HG02840 (cell line): ENCODE results near the gene TMEM121.

Experiments used
- ATAC-seq: cut with Tn5 transposase; IDR thresholded peaks from one replicate; pipeline ENCODE4 v1.9.1; 2021; ENCODE audit warnings: mild to moderate bottlenecking, moderate library complexity, moderate number of reproducible peaks; ENCODE audit not compliant: unreplicated experiment, low FRiP score

TMEM121 gene

DNA sequence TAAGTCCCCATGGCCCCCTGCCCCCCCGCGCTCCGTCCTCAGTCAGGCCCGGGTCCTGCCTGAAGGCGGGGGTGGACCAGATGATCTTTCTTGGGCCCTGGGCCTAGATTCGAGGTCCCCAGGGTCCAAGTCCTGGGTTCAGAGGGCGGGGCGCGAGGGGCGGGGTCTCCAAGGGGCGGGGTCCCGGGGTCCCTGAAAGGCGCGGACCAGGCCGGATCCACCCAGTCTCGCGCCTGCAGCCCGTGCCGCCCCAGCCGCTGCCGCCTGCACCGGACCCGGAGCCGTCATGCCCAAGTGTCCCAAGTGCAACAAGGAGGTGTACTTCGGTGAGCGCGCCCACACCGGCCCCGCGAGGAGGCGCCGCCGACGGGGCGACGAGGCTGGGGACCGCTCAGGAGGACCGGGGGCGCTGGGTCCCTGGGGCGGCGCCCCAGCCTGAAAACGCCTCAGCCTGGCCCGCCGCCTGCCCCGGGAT, 39.4 kb upstream of the TMEM121 start:
- ATAC-seq: no peak

DNA sequence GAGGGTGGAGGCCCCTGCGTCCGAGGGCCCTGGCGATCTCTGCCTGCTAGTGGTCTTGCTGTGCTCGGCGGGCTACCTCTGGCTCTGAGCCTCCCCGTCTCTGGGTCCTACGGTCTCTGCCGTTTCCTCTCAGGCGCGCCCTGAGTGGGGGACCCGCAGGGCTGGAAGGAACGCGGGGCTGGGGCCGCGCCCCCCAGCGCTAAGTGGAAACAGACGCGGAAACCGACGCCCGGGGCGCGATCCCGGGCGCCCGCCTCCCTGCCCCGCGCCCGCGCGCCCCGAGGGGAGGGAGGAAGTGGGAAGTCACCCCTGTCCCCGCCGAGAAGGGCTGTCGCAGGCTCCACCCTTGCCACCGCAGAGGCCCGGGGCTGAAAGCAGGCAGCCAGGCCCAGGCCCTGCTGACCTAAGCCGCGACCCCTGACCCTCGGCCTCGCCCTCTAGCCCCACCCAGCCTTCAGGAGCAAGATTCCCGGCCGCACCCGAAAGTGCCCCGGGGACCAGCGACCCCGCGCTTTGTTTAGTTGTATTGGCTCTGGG, 38.9 kb upstream of the TMEM121 start:
- ATAC-seq: no peak

DNA sequence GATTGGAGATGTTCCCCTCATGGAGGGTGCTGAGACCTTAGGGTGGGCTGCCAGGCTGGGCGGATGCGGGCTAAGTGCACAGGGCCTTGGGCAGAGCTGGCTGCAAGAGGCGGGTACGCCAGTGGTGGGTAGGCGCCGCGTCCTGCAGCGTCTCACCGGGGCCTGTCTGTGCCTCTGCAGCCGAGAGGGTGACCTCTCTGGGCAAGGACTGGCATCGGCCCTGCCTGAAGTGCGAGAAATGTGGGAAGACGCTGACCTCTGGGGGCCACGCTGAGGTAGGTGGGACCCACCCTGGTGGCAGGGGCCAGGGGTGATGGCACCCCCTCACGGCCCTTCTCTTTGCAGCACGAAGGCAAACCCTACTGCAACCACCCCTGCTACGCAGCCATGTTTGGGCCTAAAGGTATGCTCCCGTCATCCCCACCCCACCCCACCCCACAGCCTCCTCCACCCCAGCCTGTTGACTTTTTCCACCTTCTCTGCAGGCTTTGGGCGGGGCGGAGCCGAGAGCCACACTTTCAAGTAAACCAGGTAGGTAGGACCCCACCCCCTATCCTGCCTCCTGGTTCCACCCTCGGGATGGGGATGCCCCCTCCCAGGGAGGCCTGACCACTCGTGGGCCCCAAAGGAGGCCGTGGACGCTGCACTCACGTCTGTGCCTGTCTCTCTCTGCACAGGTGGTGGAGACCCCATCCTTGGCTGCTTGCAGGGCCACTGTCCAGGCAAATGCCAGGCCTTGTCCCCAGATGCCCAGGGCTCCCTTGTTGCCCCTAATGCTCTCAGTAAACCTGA, 38.2 kb upstream of the TMEM121 start:
- ATAC-seq: no peak

DNA sequence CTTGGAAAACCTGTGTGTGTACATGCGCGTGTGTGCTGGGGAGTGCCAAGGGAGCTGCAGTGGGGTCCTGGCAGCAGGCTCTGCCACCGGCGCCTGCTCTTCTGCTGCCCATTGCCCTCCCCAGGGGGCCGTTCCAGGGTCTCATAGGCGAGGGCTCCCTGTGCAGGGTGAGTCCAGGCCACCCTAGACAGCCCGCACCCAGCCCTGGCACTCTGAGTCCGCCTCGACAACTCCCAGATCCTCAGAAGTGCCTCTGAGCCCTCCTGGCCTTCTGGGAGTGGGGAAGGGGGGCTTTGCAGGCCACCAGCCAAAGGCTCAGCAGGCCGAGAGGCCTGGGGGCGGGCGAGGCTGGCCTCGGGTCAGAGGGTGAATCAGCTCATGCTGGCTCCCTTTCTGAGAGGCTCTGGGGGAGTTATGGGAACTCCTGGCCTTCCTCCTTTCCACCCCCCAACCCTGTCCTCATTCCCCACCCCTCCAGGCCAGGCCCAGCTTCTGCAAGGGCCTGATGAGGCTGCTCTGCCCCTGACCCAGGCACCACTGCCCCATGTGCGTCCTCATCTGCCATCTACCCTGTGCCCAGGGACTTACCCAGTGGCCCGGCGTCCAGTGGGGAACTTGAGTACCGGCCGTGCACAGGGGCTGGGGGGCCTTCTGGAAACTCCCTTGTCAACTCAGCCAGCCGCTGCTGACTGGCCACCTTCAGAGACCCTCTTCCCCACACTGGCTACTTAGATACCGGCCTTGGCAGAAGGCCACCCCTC, 37.4 kb upstream of the TMEM121 start:
- no peak for ATAC-seq

DNA sequence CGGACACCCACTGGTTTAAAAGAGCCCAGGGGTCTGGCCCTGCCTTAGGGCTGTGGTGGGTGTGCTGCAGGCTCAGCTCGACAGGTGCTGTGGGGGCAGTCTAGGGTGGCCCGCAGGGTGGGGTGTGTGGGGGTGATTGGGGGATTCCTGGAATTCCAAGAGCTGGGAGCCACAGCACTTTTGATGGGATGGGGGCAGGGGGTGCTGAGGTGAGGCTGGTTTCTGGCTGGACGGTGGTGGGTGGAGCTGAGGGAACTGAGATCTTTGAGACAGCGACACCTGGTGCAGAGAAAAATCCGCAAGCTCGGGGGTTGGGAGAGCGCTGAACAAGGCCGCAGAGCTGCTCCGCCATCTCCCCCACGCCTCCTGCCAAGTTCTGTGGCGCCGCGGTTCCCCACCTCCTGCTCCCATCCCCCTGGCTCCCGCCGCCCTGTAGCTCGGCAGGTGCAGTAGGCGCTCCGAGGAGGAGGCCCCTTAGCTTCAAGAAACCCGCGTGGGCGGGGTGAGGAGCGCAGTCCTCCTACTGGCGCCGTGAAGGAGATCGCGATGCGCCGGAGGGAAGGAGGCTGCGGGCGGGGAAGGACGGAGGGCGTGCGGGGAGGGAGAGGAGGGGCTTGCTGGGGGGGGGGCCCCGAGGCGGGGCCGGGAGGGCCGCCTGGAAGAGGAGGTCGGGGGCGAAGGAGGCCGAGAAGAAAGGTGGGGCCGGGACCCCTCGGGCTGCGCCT, 36.7 kb upstream of the TMEM121 start:
- ATAC-seq: peak; percentile 0

DNA sequence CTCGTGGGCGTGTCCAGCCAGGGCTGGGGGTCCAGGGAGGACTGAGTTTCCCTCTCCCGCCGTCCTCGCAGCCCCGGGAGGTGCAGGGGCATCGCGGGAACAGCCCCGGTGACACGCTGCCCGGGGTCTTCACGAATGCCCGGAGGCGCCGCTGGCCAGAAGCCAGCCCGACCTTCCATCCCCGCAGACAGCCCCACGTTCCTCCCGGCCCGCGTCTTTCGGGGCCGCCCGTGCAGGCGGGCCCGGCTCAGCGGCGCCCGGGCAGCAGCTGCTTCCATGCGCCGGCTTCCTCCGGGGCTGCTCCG, 36.2 kb upstream of the TMEM121 start:
- ATAC-seq: peak; percentile 0

DNA sequence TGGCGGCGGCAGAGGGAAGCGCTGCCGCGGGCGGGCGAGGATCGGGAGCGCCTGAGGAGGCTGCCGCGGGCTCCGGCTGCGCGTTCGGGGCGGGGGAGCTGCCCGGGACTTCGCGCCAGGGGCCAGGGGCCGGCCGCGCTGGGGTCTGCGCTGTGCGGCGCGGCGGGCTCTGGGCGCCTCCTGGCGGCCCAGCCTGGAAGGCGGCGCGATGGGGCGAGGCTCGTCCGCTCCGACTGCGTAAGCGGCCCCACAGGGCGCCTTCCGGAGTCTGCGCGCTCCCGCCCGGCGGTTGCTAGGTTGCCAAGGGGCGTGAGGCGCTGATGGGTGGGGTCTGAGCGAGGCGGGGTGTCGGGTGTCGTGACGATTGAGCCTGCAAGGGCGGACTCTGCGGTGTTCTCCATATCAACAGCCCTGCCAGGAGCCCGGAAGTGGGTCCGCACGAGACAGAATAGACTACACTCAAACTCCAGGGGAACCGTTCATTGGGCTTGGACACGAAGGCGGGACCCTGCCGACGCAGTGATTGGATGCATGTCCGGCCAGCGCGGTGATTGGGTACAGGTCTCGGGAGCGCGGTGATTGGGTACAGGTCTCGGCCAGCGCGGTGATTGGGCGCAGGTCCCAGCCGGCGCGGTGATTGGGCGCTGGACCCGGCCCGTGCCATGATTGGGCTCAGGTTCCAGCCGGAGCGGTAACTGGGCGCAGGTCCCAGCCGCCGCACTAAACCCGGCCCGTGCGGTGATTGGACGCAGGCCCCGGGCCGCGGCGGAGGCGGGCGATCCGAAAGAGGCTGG, 35.6 kb upstream of the TMEM121 start, which contains the start of gene TEDC1:
TEDC1 (plus strand) TSS at position 675 of the 794 bp plus-strand sequence. CDS start 130 bp downstream, outside the sequence.
- peak; percentile 76 for ATAC-seq

DNA sequence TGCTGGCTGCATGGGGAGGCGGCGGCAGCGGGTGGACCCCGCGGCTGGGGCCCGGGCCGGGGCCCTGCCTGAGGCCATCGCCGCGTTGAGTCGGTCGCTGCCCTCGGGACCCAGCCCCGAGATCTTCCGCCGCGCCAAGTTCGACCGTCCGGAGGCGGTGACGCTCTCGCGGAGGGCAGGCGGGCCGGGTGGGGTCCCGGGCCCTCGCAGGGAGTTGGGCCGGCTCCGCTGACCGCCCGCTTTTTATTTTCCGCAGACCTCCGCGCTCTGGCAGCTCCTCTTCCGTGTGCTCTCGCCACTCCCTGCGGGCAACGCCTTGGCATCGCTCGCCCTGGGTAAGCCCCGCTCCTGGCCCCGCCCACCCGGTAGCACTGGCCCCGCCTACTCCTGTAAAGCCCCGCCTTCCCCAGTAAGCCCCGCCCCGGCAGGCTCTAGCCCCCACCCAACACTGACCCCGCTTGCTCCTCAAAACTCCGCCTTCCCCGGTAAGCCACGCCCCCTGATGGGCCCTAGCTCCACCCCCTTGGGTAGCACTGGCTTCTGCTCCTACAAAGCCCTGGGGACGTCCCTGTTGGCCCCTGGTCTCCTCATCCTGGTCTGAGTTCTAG, 34.9 kb upstream of the TMEM121 start:
- ATAC-seq: no peak

DNA sequence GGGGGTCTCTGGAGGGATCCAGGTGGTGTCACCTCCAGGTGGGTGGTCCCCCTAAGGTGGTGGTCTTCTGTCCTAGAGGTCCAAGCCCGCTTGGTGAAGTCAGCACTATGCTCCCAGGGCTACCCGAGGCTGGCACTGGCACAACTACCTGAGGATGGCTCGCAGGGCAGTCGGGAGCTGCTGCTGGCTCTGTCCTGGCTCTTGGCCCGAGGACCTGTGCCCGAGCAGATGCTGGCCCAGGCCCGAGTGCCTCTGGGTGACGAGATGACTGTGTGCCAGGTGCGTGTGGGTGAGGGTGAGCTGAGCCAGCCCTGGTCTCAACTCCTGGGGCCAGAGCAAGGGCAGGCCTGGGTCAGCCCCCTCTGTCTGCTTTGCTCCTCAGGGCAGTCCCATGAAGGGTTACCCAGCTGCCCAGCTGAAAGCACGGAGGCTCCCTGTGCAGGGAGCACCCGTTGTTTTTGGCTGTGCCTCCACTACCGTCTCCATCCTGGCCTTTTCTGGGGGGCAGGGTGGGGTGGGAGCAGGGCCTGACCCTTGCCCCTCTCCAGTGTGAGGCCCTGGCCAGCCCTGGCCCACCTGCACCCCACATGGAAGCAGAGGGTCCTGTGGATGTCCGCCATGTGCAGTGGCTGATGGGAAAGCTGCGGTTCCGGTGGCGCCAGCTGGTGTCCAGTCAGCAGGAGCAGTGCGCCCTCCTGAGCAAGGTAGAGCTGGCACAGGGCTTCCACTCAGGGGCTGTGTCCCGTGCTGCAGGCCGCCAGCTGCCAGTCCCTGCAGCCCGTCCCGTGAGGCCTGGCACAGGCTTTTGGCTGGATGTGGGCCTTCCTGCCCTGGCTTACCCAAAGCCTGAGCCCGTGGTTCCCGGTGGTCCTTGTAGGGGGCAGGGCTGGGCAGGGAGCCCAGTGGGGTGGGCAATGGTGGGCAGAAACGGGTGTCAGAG, 34.1 kb upstream of the TMEM121 start:
- ATAC-seq: no peak

DNA sequence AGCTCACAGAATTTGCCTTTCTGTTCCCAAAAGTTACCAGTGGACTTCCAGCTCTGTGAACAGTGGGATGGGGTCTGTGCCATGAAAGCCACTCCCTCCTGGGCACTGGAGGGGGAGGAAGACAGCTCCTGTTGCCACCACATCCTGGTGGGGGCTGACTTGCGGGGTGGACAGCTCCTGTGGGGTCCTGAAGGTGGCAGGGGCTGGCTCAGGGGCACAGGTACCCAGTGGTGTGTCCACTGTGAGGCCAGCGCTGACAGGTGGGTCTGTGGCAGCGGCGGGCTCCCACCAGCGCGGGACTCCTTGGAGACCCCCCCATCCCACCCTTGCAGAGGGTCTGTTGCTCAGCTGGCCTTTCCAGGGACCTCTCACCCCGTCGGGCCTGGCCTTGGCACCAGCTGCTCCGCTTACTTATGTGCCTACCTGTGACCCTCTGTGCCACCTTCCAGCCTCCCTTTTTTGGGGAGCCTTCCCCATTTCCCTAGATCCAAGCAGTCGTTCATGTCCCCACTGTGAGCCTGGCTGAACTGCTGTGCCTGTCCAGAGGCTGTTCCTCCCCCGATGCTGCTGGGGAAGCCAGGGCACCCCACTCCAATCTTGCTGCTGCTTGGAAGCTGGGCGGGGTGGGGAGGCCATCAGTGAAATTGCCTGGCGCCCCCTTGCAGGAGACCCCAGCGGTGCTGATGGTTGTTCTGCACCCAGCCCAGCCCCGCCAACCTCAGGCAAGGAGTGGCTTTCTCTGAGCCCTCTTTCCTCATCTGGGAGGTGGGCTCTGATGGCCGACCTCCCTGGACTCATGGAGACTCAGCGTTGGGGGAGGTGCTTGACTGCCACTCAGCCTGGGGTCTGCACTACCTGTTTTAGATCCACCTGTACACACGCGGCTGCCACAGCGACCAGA, 33.2 kb upstream of the TMEM121 start:
- ATAC-seq: no peak

DNA sequence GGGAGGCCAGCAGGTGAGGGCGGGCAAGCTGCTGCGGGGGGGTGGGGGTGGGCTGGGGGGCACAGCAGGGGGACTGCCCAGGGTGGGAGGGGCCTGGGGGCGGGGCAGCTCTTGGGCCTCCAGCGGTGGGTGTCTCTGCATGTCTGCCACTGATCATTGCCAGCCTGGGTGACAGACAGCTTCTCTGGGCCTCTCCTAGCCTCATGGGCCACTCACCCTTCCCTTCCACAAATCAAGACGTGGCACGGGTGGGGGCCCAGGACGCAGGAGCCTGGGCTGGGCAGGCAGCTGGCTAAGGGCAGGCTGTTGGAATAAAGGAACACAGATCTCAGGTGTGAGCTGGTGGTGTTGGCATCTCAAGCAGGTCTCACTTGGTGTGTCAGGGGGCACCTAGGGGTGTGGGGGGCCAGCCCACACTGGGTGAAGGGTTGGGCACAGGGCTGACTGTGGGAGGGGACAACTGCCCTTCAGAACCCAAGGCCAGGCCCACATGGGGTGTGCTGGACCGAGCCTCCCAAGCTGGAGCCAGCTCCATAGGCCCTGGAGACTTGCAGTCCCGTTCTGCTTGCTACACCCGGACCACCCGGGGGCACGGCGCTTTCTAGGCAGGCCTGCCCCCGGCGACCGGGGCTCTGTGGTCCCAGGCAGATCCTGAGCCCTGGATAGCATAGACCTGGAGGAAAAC, 32.3 kb upstream of the TMEM121 start:
- ATAC-seq: no peak

DNA sequence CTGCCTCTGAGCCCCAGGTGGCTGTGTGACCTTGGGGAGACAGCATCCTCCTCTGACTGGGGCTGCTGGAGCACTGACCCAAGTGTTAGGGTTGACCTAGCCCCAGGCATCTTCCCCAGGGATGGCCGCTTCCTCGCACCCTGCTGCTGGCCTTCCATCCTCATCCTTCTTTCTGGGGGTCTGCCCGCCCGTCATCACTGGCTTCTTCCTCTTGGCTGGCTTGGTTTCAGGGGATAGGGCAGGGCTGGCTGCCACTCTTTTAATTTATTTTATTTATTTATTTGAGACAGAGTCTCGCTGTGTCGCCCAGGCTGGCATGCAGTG, 31.8 kb upstream of the TMEM121 start:
- no peak for ATAC-seq

DNA sequence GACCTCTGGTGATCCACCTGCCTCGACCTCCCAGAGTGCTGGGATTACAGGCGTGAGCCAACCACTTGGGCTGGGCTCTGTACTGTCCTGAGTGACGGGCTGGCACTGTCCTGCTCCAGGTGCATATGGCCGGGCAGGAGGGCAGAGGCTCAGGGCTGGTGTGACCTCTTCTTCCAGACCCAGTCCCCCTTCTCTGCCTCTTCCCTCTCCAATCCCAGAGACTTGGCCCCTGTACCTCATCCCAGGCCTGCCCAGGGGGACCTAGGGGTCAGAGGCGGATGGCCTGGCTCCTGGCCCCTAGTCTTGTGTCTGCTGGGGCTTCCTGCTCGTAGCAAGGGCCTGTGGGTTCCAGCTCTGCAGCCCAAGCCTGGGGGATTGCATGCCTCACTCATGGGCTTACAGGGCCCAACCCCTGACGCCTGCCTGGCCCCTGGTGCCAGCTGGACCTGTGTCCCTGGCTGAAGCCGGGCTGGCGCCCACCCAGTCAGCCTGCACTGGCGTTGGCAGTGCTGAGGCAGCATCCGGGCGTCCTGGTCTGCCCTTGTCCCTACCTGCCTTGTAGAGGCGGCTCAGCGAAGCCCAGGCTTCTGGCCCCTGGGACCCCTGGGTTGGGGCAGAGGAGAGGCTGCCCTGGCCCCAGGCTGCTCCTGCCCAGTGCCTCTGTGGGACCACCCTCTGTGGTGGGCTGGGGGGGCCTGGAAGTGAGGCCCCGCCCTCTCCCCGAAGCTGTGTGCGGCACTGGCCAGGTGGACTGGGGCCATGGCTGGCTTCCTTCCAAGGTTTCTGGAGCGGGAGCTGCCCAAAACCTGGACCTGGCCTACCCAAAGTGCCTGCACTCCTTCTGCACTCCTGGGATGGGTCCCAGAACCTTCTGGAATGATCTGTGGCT, 31.0 kb upstream of the TMEM121 start:
- no peak for ATAC-seq

DNA sequence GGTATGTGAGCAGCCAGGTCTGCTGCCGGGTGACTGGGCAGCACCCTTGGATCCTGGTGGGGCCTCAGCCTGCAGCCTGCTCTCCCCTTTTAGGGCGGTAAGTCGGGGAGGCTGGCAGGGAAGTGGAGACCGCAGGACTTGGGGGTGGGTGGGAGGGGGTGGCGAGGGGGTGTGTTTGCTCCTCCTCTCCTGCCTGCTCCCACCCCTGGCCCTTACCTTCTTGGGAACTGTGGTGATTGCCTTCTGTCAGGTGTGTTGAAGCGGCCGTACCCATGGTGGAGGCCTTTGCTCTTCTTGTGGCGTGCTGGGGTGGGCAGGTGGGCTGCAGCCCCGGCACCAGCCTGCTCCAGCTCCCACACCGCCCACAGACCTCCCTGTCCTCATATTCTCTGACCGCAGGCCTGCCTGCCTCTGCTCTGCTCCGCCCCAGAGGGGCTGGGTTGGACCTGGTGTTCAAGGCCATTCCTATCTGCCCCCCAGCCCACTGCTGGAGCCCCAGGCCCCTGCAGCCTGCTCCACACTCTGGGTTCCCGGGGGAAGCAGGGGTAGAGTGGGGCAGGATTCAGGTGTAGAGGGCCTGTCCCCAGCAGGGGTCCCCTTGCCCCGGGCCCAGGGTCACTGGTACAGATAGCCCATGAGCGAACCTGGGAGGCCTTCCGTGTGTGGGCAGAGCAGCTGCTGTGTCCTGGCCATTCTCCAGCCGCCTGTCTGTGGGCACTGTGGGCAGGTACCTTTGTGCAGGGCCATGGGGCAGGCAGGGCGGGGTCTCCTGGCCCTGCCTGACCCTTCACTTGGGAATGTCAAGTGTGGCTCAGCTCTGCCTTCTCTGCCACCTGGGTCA, 30.2 kb upstream of the TMEM121 start:
- no peak for ATAC-seq

DNA sequence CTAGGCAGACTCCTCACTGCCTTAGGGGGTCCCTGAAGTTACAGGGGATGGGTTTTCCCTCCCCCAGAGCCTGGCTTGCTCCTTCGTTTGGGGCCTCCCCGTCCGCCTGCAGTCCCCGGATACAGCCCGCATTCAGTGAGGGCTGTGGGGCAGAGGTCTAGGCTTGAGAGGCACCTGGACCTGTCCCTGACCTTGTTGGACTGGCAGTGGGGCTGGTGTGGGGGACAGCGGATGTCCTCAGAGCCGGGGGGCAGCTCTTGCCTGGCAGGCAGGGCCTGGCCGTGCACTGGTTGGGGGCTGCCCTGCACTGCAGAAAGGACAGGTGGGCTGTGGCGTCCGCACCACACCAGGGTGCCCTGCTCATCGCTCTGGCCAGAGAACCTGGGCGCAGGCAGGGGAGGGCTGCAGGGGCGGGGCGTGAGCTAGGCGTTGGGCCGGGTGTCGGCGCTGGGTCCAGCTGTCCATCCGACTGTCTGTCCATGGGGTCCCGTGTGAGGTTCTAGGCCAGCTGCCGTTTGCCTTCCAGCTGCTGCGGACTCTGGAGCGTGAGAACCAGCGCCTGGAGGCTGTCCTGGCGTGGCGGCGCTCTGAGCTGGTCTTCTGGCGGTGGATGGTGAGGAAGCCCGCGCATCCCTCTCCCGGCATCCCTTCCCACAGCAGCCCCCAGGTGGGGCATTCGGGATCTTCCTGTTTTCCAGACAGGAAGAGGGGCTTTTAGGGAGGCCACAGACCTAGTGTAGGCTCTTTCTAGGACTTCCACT, 29.4 kb upstream of the TMEM121 start:
- ATAC-seq: no peak
